Kidney epithelial cell (primary cell): Measurements from ENCODE around the gene SPHK2. TPM values are rescaled to one million over a fixed set of nuclear protein-coding genes. Genes with fewer than 3 reads are reported as not detected.

Source experiments
- DNase-seq: peaks from one replicate; pipeline ENCODE4 v3.0.0-alpha.2; 2010; ENCODE audit warnings: low read depth
- H3K27me3 ChIP-seq: 2 replicates; pipeline ENCODE4 v1.6.0; 2011; ENCODE audit warnings: low read length; ENCODE audit not compliant: control insufficient read depth, insufficient read depth
- H3K36me3 ChIP-seq: 2 replicates; pipeline ENCODE4 v1.5.1; 2011; ENCODE audit warnings: low read length; ENCODE audit not compliant: control insufficient read depth, insufficient read depth
- H3K4me3 ChIP-seq: 2 replicates; pipeline ENCODE4 v1.5.1; 2011; ENCODE audit warnings: low read depth, mild to moderate bottlenecking, control low read depth, low read length
- CTCF ChIP-seq: IDR thresholded peaks from 2 replicates; pipeline ENCODE4 v1.5.1; 2011; ENCODE audit warnings: mild to moderate bottlenecking, moderate library complexity, low read length, control low read depth, inconsistent platforms; ENCODE audit not compliant: insufficient read depth, poor library complexity, severe bottlenecking
- total RNA-seq: library from RNA; depleted of rRNA; stranded (reverse); fragments of >200 nt; gene quantifications from 2 replicates; pipeline ENCODE4 v1.2.3, GENCODE V29; 2015

SPHK2 gene
- total RNA-seq, 1 donor from 2014 or later: 27.9 TPM

- no peak for DNase-seq
- H3K4me3 ChIP-seq: no peak overlapping the region
- H3K36me3 ChIP-seq: no peaks in the 10 kb centered on the region
- no peak for TF ChIP-seq CTCF
- no peaks in the 10 kb centered on the region for H3K27me3 ChIP-seq
Observed at GRCh38 chr19:48609571-48610108, 9.7 kb upstream of the SPHK2 start.

GRCh38 chr19:48611872-48612271 lies 7.4 kb upstream of the SPHK2 start:
- no peaks in the 10 kb centered on the region for H3K27me3 ChIP-seq
- no peak overlapping the region for H3K4me3 ChIP-seq
- no peak for TF ChIP-seq CTCF
- peaks cover 2% of the 10 kb centered on the region for H3K36me3 ChIP-seq
- no peak for DNase-seq

GRCh38 chr19:48613024-48613851 lies 6.1 kb upstream of the SPHK2 start:
- TF ChIP-seq CTCF: no peak
- Histone ChIP-seq H3K4me3 (no peak overlapping the region), H3K27me3 (no peaks in the 10 kb centered on the region), H3K36me3 (peaks cover 5% of the 10 kb centered on the region)
- DNase-seq: no peak

GRCh38 chr19:48613852-48614435 lies 5.4 kb upstream of the SPHK2 start:
- Histone ChIP-seq H3K4me3 (no peak overlapping the region), H3K36me3 (peaks cover 5% of the 10 kb centered on the region), H3K27me3 (no peaks in the 10 kb centered on the region)
- no peak for TF ChIP-seq CTCF
- DNase-seq: no peak

- H3K36me3 ChIP-seq: peaks cover 5% of the 10 kb centered on the region
- DNase-seq: no peak
- H3K27me3 ChIP-seq: no peaks in the 10 kb centered on the region
- TF ChIP-seq CTCF: no peak
- H3K4me3 ChIP-seq: no peak within 1 kb of the TSS
Observed at GRCh38 chr19:48614436-48615230, 4.7 kb upstream of the SPHK2 start, which contains the start of gene FAM83E. FAM83E (minus strand) TSS chr19:48615076; CDS start chr19:48613372, 1,704 bp downstream.
